Immature natural killer cell (primary cell): ENCODE results near the gene TFEC. TPM values are rescaled to one million over a fixed set of nuclear protein-coding genes. Genes with fewer than 3 reads are reported as not detected.
"Not testable (repeated sequence)": the region's sequence is repeated elsewhere in the genome, so short reads cannot be mapped to it uniquely, and the experiment has no call there.

Source experiments
- DNase-seq, 3 donors: peaks; one replicate each; pipeline ENCODE4 v3.0.0; 2022; ENCODE audit warnings: mixed read lengths in 1 of 3
- H3K27ac Mint-ChIP-seq, 6 donors: one replicate each; pipeline ENCODE4 v1.8.0; 2020; ENCODE audit warnings: mixed read lengths in 6 of 6, mild to moderate bottlenecking in 5 of 6, inconsistent platforms in 4 of 6, moderate library complexity in 3 of 6
- H3K27me3 Mint-ChIP-seq, 3 donors: one replicate each; pipeline ENCODE4 v1.8.0; 2020 to 2021; ENCODE audit warnings: low read depth in 3 of 3, mild to moderate bottlenecking in 3 of 3, mixed read lengths in 3 of 3, moderate library complexity in 3 of 3, inconsistent platforms in 1 of 3
- H3K36me3 Mint-ChIP-seq, 3 donors: one replicate each; pipeline ENCODE4 v1.8.0; 2020; ENCODE audit warnings: mixed read lengths in 3 of 3, inconsistent platforms in 2 of 3, mild to moderate bottlenecking in 2 of 3
- H3K4me1 Mint-ChIP-seq, 2 donors: one replicate each; pipeline ENCODE4 v1.8.0; 2020; ENCODE audit warnings: inconsistent platforms in 2 of 2, mild to moderate bottlenecking in 2 of 2, mixed read lengths in 2 of 2, moderate library complexity in 1 of 2
- H3K4me3 Mint-ChIP-seq, 5 donors: one replicate each; pipeline ENCODE4 v1.8.0; 2020; ENCODE audit warnings: mild to moderate bottlenecking in 5 of 5, mixed read lengths in 5 of 5, inconsistent platforms in 3 of 5, moderate library complexity in 3 of 5
- H3K9me3 Mint-ChIP-seq, 6 donors: one replicate each; pipeline ENCODE4 v1.8.0; 2020; ENCODE audit warnings: mild to moderate bottlenecking in 6 of 6, mixed read lengths in 6 of 6, inconsistent platforms in 4 of 6, moderate library complexity in 3 of 6
- polyA plus RNA-seq, 3 donors: library from polyadenylated mRNA; unstranded; fragments of 300-500 nt; fragmentation: Illumina TruSeq; gene quantifications; one replicate each; pipeline ENCODE4 v1.2.3, GENCODE V29; 2021

TFEC gene
- polyA plus RNA-seq, 3 donors from 2014 or later: 0.21 to 0.31 TPM; not detected in 1

GRCh38 chr7:115933471-115933870, 97.1 kb downstream of the TFEC start:
- Mint-ChIP-seq H3K27ac (no peak overlapping the region), H3K9me3 (peaks cover 0 to 8% (median 1%) of the 10 kb centered on the region in 6 donors), H3K4me3 (no peak overlapping the region), H3K4me1 (no peaks in the 10 kb centered on the region), H3K36me3 (no peaks in the 10 kb centered on the region), H3K27me3 (no peaks in the 10 kb centered on the region)
- no peak for DNase-seq

GRCh38 chr7:115932880-115933279, 97.7 kb downstream of the TFEC start:
- no peaks in the 10 kb centered on the region for H3K4me1 Mint-ChIP-seq
- no peak overlapping the region for H3K4me3 Mint-ChIP-seq
- no peaks in the 10 kb centered on the region for H3K27me3 Mint-ChIP-seq
- DNase-seq: no peak
- H3K27ac Mint-ChIP-seq: no peak overlapping the region
- peaks cover 0 to 8% (median 2%) of the 10 kb centered on the region in 6 donors for H3K9me3 Mint-ChIP-seq
- H3K36me3 Mint-ChIP-seq: no peaks in the 10 kb centered on the region

GRCh38 chr7:115930184-115930583, 100.4 kb downstream of the TFEC start:
- not testable (repeated sequence) for H3K9me3 Mint-ChIP-seq, H3K4me1 Mint-ChIP-seq, DNase-seq, H3K27ac Mint-ChIP-seq, H3K36me3 Mint-ChIP-seq, H3K27me3 Mint-ChIP-seq, H3K4me3 Mint-ChIP-seq

GRCh38 chr7:115929736-115930135, 100.8 kb downstream of the TFEC start:
- H3K27ac Mint-ChIP-seq, H3K36me3 Mint-ChIP-seq, H3K9me3 Mint-ChIP-seq, H3K4me3 Mint-ChIP-seq, H3K4me1 Mint-ChIP-seq, DNase-seq, H3K27me3 Mint-ChIP-seq: not testable (repeated sequence)

GRCh38 chr7:115924411-115924810, 106.2 kb downstream of the TFEC start:
- peaks cover 0 to 5% (median 1%) of the 10 kb centered on the region in 6 donors for H3K9me3 Mint-ChIP-seq
- no peaks in the 10 kb centered on the region for H3K27me3 Mint-ChIP-seq
- DNase-seq: no peak
- no peaks in the 10 kb centered on the region for H3K4me1 Mint-ChIP-seq
- no peaks in the 10 kb centered on the region for H3K36me3 Mint-ChIP-seq
- no peak overlapping the region for H3K27ac Mint-ChIP-seq
- H3K4me3 Mint-ChIP-seq: no peak overlapping the region

- H3K36me3 Mint-ChIP-seq: no peaks in the 10 kb centered on the region
- no peak overlapping the region for H3K4me3 Mint-ChIP-seq
- H3K4me1 Mint-ChIP-seq: no peaks in the 10 kb centered on the region
- H3K27ac Mint-ChIP-seq: no peak overlapping the region
- no peak for DNase-seq
- peaks cover 0 to 2% (median 0%) of the 10 kb centered on the region in 6 donors for H3K9me3 Mint-ChIP-seq
- no peaks in the 10 kb centered on the region for H3K27me3 Mint-ChIP-seq
These were observed 110.2 kb downstream of the TFEC start for GRCh38 chr7:115920367-115920766.

GRCh38 chr7:115914951-115915350, 115.6 kb downstream of the TFEC start:
- Mint-ChIP-seq H3K4me1 (no peaks in the 10 kb centered on the region), H3K4me3 (no peak overlapping the region), H3K27me3 (no peaks in the 10 kb centered on the region), H3K36me3 (no peaks in the 10 kb centered on the region), H3K9me3 (peaks cover 0 to 2% (median 0%) of the 10 kb centered on the region in 6 donors), H3K27ac (no peak overlapping the region)
- no peak for DNase-seq

GRCh38 chr7:115911465-115911864, 119.1 kb downstream of the TFEC start:
- H3K27me3 Mint-ChIP-seq: peaks cover 0 to 2% (median 0%) of the 10 kb centered on the region in 3 donors
- peaks cover 0 to 2% (median 0%) of the 10 kb centered on the region in 6 donors for H3K9me3 Mint-ChIP-seq
- no peak for DNase-seq
- no peaks in the 10 kb centered on the region for H3K36me3 Mint-ChIP-seq
- no peak overlapping the region for H3K27ac Mint-ChIP-seq
- H3K4me1 Mint-ChIP-seq: no peaks in the 10 kb centered on the region
- H3K4me3 Mint-ChIP-seq: no peak overlapping the region

- Mint-ChIP-seq H3K36me3 (no peaks in the 10 kb centered on the region), H3K27ac (no peak overlapping the region), H3K9me3 (peaks cover 0 to 2% (median 0%) of the 10 kb centered on the region in 6 donors), H3K27me3 (peaks cover 0 to 2% (median 0%) of the 10 kb centered on the region in 3 donors), H3K4me3 (no peak overlapping the region), H3K4me1 (no peaks in the 10 kb centered on the region)
- DNase-seq: no peak
These were observed 119.9 kb downstream of the TFEC start for GRCh38 chr7:115910541-115911164.

GRCh38 chr7:115906731-115907130, 123.8 kb downstream of the TFEC start:
- Mint-ChIP-seq H3K27me3 (peaks cover 0 to 2% (median 0%) of the 10 kb centered on the region in 3 donors), H3K9me3 (peaks cover 0 to 2% (median 0%) of the 10 kb centered on the region in 6 donors), H3K36me3 (no peaks in the 10 kb centered on the region), H3K4me1 (no peaks in the 10 kb centered on the region), H3K4me3 (no peak overlapping the region), H3K27ac (no peak overlapping the region)
- DNase-seq: no peak

GRCh38 chr7:115889669-115889984, 140.9 kb downstream of the TFEC start:
- Mint-ChIP-seq H3K27ac (no peak overlapping the region), H3K4me3 (no peak overlapping the region), H3K9me3 (peaks cover 0 to 11% (median 8%) of the 10 kb centered on the region in 6 donors), H3K36me3 (no peaks in the 10 kb centered on the region), H3K27me3 (peaks cover 0 to 3% (median 0%) of the 10 kb centered on the region in 3 donors), H3K4me1 (no peaks in the 10 kb centered on the region)
- DNase-seq: no peak

- no peaks in the 10 kb centered on the region for H3K4me1 Mint-ChIP-seq
- peaks cover 0 to 11% (median 8%) of the 10 kb centered on the region in 6 donors for H3K9me3 Mint-ChIP-seq
- no peaks in the 10 kb centered on the region for H3K36me3 Mint-ChIP-seq
- no peak for DNase-seq
- peaks cover 0 to 6% (median 0%) of the 10 kb centered on the region in 3 donors for H3K27me3 Mint-ChIP-seq
- H3K4me3 Mint-ChIP-seq: no peak overlapping the region
- no peak overlapping the region for H3K27ac Mint-ChIP-seq
These were observed 141.4 kb downstream of the TFEC start for GRCh38 chr7:115888981-115889668.

GRCh38 chr7:115885550-115885949, 145.0 kb downstream of the TFEC start:
- peaks cover 0 to 4% (median 1%) of the 10 kb centered on the region in 3 donors for H3K27me3 Mint-ChIP-seq
- H3K36me3 Mint-ChIP-seq: no peaks in the 10 kb centered on the region
- peaks cover 0 to 11% (median 6%) of the 10 kb centered on the region in 6 donors for H3K9me3 Mint-ChIP-seq
- DNase-seq: no peak
- H3K4me1 Mint-ChIP-seq: no peaks in the 10 kb centered on the region
- H3K27ac Mint-ChIP-seq: no peak overlapping the region
- no peak overlapping the region for H3K4me3 Mint-ChIP-seq
